GM21515 (cell line): ENCODE measurements around the gene COL26A1.

Source experiments
- ATAC-seq: cut with Tn5 transposase; IDR thresholded peaks from one replicate; pipeline ENCODE4 v1.9.1; 2021; ENCODE audit not compliant: unreplicated experiment

Gene COL26A1

DNA sequence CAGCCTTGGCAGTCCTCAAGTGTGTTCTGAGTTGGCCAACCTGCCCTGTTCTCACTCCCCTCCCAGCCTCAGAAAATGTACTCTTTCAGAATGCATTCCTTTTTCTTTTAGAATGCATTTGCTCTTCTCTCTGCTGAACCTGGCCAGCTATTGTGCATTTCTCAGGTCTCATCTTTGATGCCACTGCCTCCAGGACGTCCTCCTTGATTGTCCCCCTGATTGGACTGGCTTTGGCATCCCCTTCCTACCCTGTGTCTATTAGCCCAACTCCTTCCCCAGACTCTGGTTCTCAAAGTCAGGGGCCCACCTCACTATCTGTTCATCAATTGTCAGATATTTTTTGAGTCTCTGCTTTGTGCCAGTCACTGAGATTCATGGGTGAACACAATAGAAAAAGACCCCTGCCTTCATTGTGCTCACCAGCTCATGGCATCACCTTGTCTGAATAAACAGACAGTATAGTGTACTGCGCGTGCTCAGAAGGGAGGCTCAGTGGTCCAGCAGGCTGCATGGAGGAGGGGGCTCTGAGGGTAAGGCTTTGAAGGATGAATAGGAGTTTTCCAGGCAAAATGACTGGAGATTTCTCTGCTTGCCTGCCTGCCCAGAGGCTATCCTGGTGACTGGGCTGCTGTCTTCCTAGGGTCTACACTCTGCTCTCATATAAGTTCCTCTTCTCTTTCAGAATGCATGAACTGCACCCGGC lies 169.9 kb downstream of the COL26A1 start:
- ATAC-seq, result no peak

DNA sequence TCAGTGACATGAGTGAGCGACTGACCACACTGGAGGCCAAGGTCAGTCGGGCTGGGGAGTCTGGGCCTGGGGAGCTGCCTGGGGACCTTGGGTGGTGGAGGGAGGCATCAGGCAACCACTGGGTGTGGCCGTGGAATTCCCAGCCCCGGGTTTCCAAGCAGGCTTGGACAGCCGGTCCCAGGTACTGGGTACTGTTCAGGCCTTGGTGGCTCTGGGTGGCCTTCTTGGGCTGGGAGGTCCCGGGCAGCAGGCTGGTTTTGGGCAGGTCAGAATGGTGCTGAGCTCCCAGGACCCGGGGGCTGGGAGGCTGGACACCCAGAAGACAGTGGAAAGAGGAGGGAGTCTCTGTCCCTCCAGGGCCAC lies 170.4 kb downstream of the COL26A1 start:
- no peak for ATAC-seq

GRCh38 chr7:101534015-101534803 lies 171.5 kb downstream of the COL26A1 start:
- ATAC-seq, result no peak

DNA sequence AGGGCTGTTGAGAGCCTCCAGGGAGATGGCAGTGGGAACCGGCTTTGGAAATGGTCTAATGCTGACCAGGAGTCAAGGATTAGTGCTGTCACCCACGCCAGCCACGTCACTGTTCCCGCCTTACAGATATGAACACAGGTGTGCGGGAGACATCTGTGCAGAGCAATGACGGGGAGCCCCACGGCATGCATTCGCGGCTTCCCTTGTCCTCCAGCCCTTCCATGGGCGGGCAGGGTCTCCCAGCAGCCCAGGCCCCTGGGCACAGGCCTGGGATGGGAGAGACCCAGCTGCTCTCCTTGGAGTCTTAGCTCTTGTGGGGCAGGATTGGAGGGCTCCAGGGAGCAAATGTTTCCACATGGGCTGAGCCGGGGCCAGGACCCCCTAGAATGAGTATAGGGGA lies 172.2 kb downstream of the COL26A1 start:
- no peak for ATAC-seq

DNA sequence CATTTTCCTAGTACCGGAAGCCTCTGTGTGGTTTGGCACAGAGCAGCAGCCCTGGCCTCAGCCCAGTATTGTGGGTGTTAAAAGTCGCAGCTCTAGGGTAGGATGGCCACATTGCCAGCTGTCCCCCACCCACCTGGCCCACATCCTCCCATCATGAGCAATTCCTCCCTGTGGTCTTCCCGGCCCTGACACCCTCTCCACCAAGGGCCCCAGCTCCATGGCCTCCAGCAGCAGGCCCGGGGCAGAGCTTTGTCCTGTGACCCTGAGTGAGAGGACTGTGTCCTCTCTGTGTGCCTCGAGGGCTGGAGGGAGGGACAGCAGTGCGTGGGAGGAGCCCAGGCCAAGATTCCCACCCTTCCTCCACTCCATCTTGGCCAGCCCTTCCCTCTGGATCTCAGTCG lies 172.7 kb downstream of the COL26A1 start:
- ATAC-seq, result no peak

- ATAC-seq, result no peak
Measured at GRCh38 chr7:101536232-101536631, 173.6 kb downstream of the COL26A1 start.

DNA sequence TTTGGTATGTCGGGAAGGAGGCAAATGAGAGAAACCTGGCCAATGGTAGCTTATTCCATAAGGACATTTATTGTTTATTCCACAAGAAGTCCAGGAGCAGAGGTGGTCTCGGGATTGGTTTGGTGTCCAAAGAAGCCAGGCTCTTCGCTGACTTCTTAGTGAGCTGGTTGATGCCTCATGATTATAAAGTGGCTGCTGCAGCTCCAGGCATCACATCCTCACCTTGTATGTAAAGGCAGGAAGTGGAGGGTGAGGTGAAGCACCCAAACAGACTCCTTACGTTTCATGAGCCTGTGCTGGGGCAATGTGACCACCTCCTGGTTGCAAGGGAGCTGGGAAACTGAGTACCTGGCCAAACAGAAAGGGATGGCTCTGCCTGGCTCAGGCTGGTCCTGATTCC lies 174.0 kb downstream of the COL26A1 start:
- ATAC-seq, result no peak

DNA sequence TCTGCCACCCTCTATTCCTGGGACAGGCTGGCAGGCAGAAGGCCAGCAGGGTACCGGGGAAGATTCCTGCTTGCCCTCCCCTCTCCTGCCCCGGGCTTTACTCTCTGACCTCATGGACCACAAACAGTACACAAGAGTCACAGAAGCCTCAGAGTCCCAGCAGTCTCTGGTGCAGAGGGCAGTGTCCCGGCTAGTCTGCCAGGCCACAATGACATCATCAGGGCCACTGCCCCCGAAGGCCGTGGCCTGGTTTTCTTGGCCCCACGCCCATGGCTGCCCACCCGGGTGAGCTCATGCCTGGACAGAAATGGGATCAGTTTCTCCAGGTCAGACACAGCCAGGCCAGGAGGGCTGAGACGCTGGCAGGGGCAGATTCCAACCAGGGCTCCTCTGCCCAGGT lies 174.5 kb downstream of the COL26A1 start:
- no peak for ATAC-seq

DNA sequence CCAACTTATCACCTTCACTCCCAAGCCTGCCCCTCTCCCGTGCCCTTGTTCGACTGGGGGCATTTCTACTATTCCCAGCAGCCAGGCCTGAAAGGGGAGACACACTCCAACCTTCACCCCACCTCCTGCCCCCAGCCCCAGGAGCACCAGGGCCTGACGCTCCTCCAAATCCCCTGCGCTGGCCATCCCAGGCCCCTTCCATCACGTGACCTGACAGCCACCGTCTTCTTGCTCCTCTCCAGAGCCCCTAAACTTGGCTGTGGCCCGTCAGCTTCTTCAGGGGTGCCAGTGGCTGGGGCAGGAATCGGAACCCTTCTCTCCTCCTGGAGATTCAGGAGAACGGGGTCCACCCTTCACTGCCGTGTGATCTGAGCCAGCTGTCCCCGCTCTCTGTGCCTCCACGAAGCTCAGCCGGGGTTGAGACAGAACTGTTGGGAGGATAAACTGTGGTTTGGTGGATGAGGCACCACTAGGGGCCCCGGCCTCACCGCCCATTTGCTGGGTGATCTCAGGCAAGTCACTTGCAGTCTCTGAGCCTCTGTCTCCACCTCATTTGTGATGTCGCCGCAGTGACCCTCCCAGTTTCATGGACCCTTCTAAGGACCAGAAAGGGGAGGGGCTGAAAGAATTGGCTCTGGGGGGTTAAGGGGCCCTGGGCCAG lies 175.4 kb downstream of the COL26A1 start:
- no peak for ATAC-seq

GRCh38 chr7:101538596-101539459 lies 176.2 kb downstream of the COL26A1 start:
- ATAC-seq, result no peak

- no peak for ATAC-seq
Measured at GRCh38 chr7:101539784-101540183, 177.1 kb downstream of the COL26A1 start.

GRCh38 chr7:101542527-101543241 lies 180.0 kb downstream of the COL26A1 start:
- ATAC-seq, result no peak

GRCh38 chr7:101543242-101543766 lies 180.6 kb downstream of the COL26A1 start:
- no peak for ATAC-seq

DNA sequence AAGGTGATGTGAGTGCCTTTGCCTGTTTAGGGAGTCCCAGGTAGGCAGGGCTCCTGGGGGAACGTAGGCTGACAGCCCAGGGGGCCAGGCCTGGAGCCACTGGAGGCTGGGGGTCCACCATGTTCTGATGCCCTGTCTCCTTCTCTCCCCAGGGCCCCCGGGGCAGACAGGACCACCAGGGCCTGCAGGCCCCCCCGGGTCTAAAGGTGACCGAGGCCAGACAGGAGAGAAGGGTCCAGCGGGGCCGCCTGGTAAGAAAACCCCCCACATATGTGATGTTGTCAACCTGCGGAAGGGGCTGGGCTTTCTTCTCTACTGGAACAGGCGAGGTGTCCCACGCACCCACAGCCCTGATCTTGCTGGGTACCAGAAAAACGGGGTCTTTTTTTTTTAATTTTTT lies 181.2 kb downstream of the COL26A1 start:
- no peak for ATAC-seq

- no peak for ATAC-seq
Measured at GRCh38 chr7:101545441-101546190, 182.9 kb downstream of the COL26A1 start.

DNA sequence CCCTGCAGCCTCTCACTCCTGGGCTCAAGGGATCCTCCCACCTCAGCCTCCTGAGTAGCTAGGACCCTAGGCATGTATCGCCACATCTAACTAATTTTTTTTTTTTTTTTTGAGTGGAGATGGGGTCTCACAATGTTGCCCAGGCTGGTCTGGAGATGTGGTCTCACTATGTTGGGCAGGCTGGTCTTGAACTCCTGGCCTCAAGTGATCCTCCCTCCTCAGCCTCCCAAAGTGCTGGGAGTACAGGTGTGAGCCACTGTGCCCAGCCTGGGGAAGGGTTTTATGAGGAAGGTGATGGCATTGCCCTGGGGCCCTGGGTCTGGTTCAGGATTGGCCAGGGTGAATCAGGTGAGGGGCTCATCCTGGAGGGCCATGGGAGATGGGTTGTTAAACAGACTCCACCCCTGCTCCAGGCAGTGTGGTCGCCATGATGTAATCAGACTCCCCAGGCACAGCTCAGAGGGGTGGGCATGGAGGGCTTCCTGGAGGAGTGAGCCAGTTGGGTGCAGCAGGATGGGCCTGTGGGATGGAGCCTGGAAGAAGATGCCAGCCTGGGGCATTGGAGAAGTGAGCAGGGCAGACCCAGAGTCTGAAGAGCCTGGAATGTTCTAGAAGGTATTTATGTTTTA lies 183.7 kb downstream of the COL26A1 start:
- ATAC-seq, result no peak

DNA sequence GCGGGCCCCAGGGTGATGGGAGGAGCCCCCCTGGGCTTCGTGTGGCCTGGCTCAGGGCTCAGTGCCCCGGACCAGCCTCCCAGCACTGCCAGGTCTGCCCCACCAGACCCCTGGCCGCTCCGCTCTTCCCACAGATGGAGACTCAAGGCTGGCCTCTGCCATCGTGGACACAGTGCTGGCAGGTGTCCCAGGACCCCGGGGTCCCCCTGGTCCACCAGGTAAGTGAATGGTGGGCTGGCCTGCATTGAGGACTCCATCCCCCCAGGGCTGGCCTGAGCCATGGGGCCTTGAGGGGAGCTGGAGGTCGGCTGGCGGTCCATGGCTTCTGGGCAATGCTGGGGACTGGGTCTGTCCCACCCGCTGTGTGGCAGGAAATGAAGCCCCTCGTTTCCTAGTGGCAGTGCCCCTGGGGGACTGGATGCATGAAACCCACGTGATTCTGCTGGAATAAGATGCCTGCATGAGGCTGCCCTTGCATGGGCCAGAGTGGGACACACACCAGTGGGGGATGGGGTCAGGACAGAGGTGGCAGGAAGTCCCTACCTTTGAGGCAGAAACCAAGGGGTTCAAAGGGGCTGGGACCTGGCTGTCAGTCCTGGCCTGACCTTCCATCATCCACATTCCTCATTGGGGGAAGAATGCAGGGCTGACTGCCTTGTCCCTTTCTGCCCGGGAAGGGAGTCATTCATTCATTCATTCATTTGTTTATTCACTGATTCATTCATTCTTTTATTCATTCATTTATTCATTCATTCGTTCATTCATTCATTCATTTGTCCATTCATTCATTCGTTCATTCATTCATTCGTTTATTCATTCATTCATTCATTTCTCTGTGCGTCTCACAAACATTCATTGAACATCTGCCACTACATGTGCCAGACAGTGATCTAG lies 184.6 kb downstream of the COL26A1 start:
- no peak for ATAC-seq
